GM19043 (cell line): ENCODE results near the gene IGLL1.
"Not testable (repeated sequence)": the region's sequence is repeated elsewhere in the genome, so short reads cannot be mapped to it uniquely, and the experiment has no call there.

ENCODE experiments used
- ATAC-seq: cut with Tn5 transposase; IDR thresholded peaks from one replicate; pipeline ENCODE4 v1.9.1; 2021; ENCODE audit warnings: low read depth; ENCODE audit not compliant: unreplicated experiment

IGLL1 gene

GRCh38 chr22:23591846-23592245 is 11.8 kb upstream of the IGLL1 start:
- no peak for ATAC-seq

- no peak for ATAC-seq
Measured at GRCh38 chr22:23591201-23591791, 11.2 kb upstream of the IGLL1 start.

GRCh38 chr22:23583836-23584235 is 3.7 kb upstream of the IGLL1 start:
- no peak for ATAC-seq

DNA sequence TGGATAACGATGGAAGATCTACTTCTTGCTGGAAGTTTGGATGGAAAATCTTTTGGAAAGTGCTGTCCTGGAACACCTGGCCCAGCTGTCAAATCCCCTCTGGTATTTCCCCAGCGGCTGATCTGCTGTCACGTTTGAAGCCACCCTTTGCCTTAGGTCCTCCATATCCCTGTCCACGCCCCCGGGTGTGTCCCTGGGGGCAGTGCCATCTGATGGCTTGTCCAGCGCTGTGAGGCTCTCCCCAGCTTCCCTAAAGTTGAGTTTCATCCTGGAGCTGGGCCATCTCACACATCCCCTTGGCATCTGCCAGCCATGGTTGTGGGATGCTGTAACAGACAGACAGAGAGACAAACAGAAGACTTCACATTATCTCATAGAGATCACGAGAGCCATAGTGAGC is 3.1 kb upstream of the IGLL1 start:
- no peak for ATAC-seq

GRCh38 chr22:23581260-23581650 is 1.2 kb upstream of the IGLL1 start:
- ATAC-seq, result no peak

GRCh38 chr22:23580576-23581259 is 628 bp upstream of the IGLL1 start:
- ATAC-seq, result no peak

GRCh38 chr22:23579280-23579679 is 810 bp downstream of the IGLL1 start:
- no peak for ATAC-seq

- no peak for ATAC-seq
Measured at GRCh38 chr22:23578306-23578705, 1.8 kb downstream of the IGLL1 start.

- no peak for ATAC-seq
Measured at GRCh38 chr22:23576681-23577080, 3.4 kb downstream of the IGLL1 start.

DNA sequence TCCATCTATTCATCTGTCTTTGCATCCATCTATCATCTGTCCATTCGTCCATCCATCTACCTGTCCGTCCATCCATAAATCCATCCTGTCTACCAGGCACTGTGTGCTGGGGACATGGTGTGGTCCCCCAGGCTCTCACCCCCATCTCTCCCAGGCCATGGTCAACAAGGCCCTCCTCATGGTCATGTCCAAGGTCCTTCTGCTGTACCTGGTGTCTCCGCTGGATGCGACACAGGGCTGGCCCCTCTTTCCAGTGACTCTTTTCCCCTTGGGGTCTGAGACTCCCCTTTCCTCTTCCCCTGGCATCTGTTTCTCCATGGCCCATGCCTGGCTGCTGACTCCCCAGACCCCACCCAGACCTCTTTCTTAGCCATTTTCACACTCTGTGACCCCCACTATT is 4.5 kb downstream of the IGLL1 start:
- no peak for ATAC-seq

- no peak for ATAC-seq
Measured at GRCh38 chr22:23574877-23575276, 5.2 kb downstream of the IGLL1 start.

- ATAC-seq, result no peak
Measured at GRCh38 chr22:23574371-23574811, 5.7 kb downstream of the IGLL1 start.

DNA sequence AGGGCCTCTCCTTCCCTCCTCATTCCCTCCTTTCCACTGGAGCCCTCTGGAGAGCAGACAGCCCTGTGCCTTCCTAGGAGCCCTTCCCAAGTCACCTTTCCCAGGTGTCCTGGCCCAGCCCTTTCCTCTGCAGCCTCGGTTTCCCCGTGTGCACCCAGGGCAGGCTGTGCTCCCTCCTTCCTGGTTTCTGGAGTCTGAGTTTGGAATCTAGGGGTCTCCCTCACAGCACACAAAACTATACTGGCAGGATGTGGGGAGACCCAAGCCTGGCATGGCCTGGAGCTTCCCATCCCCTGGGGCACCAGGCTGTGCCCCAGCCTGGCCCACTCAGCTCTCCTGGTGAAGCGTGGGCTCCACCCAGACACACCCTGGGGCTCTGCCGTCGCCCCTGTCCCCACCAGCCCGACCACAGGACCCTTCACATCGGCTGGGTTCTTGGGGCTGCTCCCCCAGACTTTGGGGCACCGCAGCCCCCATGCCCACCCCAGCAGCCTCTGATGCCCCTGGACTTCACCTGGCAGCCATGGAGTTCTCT is 6.3 kb downstream of the IGLL1 start:
- not testable (repeated sequence) for ATAC-seq

DNA sequence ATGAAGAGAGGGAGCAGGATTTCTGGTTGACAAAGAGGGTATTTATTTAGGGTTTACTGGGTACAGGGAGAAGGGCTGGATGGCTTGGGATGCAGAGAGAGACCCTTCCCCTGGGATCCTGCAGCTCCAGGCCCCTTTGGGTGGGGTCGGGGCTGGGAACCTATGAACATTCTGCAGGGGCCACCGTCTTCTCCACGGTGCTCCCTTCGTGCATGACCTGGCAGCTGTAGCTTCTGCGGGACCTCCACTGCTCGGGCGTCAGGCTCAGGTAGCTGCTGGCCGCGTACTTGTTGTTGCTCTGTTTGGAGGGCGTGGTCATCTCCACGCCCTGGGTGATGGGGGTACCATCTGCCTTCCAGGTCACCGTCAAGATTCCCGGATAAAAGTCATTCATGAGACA is 7.0 kb downstream of the IGLL1 start:
- not testable (repeated sequence) for ATAC-seq

DNA sequence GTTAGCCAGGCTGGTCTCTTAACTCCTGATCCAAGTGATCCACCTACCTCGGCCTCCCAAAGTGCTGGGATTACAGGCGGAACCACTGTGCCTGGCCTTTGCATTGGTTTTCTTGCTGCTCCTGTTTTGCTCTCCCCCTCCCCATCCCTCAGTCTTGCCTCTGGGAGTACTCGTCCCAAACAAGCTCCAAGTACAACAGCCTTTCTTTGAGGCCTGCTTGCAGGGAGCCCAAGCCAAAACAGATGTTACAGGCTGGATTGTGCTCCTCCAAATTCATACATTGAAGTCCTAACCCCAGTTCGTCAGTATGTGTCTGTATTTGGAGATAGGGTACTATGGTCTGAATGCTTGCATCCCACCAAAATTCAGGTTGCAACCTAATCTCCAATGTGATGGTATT is 8.6 kb downstream of the IGLL1 start:
- ATAC-seq, result no peak

- no peak for ATAC-seq
Measured at GRCh38 chr22:23570681-23571080, 9.4 kb downstream of the IGLL1 start.

- no peak for ATAC-seq
Measured at GRCh38 chr22:23569716-23570115, 10.4 kb downstream of the IGLL1 start.

- no peak for ATAC-seq
Measured at GRCh38 chr22:23569291-23569690, 10.8 kb downstream of the IGLL1 start.

GRCh38 chr22:23566705-23567475 is 13.2 kb downstream of the IGLL1 start:
- no peak for ATAC-seq

- ATAC-seq, result no peak
Measured at GRCh38 chr22:23565915-23566704, 14.0 kb downstream of the IGLL1 start.
